Measurements from ENCODE around the gene COMMD7.

DNA sequence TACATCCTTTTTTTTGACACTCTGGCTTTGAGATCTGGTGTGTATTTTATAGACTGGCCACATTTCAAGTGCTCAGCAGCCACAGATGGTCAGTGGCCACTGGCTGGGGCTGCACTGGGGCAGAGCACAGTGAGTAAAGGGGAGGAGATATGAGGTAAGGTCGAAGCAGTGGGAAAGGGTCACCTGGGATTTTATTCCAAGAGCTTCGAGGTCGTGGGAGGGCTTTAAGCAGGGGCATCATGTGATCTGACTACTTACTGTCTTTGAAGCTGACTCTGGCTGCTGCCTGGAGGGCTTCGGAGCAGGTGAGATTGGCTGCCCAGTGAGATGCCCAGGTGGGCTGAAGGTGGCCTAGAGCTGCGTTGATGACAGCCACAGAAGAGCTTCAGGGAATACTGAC is 76.2 kb downstream of the COMMD7 start:
- TF ChIP-seq, protein P1, sequence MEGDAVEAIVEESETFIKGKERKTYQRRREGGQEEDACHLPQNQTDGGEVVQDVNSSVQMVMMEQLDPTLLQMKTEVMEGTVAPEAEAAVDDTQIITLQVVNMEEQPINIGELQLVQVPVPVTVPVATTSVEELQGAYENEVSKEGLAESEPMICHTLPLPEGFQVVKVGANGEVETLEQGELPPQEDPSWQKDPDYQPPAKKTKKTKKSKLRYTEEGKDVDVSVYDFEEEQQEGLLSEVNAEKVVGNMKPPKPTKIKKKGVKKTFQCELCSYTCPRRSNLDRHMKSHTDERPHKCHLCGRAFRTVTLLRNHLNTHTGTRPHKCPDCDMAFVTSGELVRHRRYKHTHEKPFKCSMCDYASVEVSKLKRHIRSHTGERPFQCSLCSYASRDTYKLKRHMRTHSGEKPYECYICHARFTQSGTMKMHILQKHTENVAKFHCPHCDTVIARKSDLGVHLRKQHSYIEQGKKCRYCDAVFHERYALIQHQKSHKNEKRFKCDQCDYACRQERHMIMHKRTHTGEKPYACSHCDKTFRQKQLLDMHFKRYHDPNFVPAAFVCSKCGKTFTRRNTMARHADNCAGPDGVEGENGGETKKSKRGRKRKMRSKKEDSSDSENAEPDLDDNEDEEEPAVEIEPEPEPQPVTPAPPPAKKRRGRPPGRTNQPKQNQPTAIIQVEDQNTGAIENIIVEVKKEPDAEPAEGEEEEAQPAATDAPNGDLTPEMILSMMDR (conservative IDR thresholded peaks at IDR 0.05): no peak
- TF ChIP-seq EZH2 (IDR thresholded peaks at IDR 0.05; ENCODE audit: low read depth): no peak
